Cardiac muscle cell (in vitro differentiated cells and primary cell): ENCODE data around the gene DUSP8. TPM values are rescaled to one million over a fixed set of nuclear protein-coding genes. Genes with fewer than 3 reads are reported as not detected.

Experiments used
- DNase-seq, 2 donors: peaks; one replicate each; pipeline versions ENCODE4 v3.0.0 to v3.0.0-alpha.2; 2010 to 2017; ENCODE audit warnings: low read depth in 1 of 2, low spot score in 1 of 2
- H3K27ac ChIP-seq: fragments of 200-600 bp; sonication (generic); 2 replicates; pipeline ENCODE4 v1.5.1; 2016
- H3K27me3 ChIP-seq: fragments of 200-600 bp; sonication (generic); 2 replicates; pipeline ENCODE4 v1.6.0; 2016; ENCODE audit warnings: control low read depth
- H3K36me3 ChIP-seq: fragments of 200-600 bp; sonication (generic); 2 replicates; pipeline ENCODE4 v1.5.1; 2016; ENCODE audit warnings: control low read depth
- H3K4me1 ChIP-seq: fragments of 200-600 bp; sonication (generic); 2 replicates; pipeline ENCODE4 v1.8.1; 2017; ENCODE audit warnings: low read depth, mild to moderate bottlenecking, mixed run types
- H3K4me3 ChIP-seq: fragments of 200-600 bp; sonication (generic); 2 replicates; pipeline ENCODE4 v1.5.1; 2016; ENCODE audit warnings: mild to moderate bottlenecking
- H3K9me3 ChIP-seq: fragments of 200-600 bp; sonication (generic); 2 replicates; pipeline ENCODE4 v1.5.1; 2017; ENCODE audit warnings: low read depth, mild to moderate bottlenecking, control low read depth
- polyA plus RNA-seq: library from polyadenylated mRNA; unstranded; fragments of >200 nt; fragmentation: Nextera tagmentation; extraction: Ambion mirVana; gene quantifications from 2 replicates; pipeline ENCODE4 v1.2.1, GENCODE V29; 2016
- total RNA-seq: library from RNA; depleted of rRNA; stranded (reverse); fragments of >200 nt; gene quantifications from 2 replicates; pipeline ENCODE4 v1.2.3, GENCODE V29; 2016
- TF ChIP-seq, protein P1 (sequence below): IDR thresholded peaks from 2 replicates; pipeline ENCODE4 v1.5.1; 2012; ENCODE audit warnings: low read depth, mild to moderate bottlenecking, low read length

DUSP8 gene
- total and polyA plus RNA-seq, 2 experiments from 2014 or later, result 0.51 to 0.59 TPM

DNA sequence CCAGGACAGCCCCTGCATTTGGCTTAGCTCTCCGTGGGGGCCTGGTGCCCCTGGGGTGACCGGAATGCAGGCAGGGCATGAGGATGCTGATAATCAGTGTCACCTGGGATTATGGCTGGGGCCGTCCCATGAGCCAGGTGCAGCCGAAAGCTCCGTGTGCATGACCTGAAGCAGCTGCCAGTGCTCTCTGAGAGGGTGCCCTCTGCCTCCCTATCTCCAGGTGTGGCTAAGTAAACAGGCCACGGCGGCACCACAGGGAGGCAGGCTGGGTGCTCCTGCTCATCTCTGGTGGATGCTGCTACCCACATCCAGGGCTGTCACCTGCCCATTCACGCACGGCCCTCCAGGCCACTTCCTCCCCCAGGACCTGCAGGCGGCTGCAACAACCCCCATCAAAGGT, 29.8 kb downstream of the DUSP8 start:
- no peak for DNase-seq
- H3K27ac ChIP-seq, result no peak overlapping the region
- H3K9me3 ChIP-seq, result no peaks in the 10 kb centered on the region
- H3K27me3 ChIP-seq, result peaks cover 83% of the 10 kb centered on the region
- peaks cover 1% of the 10 kb centered on the region for H3K4me1 ChIP-seq
- H3K36me3 ChIP-seq, result no peaks in the 10 kb centered on the region
- H3K4me3 ChIP-seq, result no peak overlapping the region
- TF ChIP-seq, protein P1, sequence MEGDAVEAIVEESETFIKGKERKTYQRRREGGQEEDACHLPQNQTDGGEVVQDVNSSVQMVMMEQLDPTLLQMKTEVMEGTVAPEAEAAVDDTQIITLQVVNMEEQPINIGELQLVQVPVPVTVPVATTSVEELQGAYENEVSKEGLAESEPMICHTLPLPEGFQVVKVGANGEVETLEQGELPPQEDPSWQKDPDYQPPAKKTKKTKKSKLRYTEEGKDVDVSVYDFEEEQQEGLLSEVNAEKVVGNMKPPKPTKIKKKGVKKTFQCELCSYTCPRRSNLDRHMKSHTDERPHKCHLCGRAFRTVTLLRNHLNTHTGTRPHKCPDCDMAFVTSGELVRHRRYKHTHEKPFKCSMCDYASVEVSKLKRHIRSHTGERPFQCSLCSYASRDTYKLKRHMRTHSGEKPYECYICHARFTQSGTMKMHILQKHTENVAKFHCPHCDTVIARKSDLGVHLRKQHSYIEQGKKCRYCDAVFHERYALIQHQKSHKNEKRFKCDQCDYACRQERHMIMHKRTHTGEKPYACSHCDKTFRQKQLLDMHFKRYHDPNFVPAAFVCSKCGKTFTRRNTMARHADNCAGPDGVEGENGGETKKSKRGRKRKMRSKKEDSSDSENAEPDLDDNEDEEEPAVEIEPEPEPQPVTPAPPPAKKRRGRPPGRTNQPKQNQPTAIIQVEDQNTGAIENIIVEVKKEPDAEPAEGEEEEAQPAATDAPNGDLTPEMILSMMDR, result no peak

DNA sequence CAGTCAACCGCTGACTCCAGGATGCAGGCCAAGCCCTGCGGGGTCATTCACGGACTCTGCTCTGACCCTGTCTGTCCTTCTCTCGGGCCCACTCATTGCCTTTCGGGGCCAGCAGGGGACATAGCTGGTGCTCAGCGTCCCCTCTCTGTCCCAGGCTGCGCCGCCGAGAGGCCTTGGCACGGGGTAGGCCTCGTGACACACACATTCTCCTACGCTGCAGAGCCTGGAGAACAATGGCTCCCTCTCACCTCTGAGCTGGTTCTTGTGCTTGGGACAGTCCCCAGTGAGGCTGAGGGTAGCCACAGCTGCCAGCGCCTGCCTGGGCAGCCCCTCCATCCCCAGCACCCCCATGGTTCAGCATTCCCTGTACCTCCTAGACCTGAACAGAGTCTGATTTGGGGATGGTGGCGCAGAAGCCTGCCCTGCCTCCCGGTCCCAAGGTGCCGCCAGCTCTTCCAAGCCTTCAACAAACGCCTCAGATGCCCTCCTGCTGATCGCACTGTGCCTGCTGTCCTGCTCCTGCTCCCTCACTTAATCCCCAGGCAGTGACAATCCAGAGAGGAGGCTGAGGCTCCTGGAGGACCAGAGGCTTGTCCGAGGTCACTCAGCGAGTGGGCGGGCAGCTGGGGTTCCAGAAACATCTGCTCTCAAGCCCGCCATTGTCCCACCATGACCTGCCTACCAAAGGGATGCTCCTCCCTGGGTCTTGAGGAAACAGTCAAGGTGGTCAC, 30.4 kb downstream of the DUSP8 start:
- no peaks in the 10 kb centered on the region for H3K36me3 ChIP-seq
- TF ChIP-seq, protein P1, result no peak
- no peaks in the 10 kb centered on the region for H3K9me3 ChIP-seq
- peaks cover 77% of the 10 kb centered on the region for H3K27me3 ChIP-seq
- H3K4me3 ChIP-seq, result no peak overlapping the region
- H3K27ac ChIP-seq, result no peak overlapping the region
- peaks cover 3% of the 10 kb centered on the region for H3K4me1 ChIP-seq
- DNase-seq, result no peak

DNA sequence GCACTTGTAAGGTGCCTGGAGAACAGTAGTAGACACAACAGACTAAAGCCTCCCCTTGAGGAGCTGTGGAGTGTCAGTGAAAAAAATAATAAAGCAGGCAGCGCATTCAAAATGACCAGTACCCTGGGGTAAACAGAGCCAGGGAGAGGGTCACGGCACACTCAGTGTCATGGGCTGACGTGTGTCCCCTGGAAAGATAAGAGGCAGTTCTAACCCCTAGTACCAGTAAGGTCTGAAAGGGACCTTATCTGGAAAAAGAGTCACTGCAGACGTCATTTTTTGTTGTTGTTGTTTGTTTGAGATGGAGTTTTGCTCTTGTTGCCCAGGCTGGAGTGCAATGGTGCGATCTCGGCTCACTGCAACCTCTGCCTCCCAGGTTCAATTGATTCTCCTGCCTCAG, 32.0 kb downstream of the DUSP8 start:
- Histone ChIP-seq H3K27ac (no peak overlapping the region), H3K36me3 (no peaks in the 10 kb centered on the region)
- TF ChIP-seq, protein P1, result no peak

DNA sequence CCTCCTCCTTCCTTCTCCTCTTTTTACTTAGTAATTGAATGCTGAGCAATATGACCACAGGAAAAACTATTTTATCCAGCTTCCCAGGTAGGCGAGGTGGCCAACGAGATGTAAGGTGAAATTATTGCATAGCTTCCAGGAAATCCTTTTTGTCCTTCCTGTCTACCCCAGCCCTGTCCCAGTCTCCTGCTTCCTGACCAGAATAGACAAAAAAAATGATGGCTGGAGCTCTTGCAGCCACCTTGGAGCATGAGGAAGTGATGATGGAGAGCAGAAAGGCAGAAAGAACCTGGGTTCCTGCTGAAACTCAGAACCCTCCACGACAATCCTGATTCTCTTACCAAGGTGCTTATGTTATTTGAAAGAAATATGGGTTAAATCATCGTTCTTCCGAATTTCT, 33.9 kb downstream of the DUSP8 start:
- Histone ChIP-seq H3K27ac (no peak overlapping the region), H3K27me3 (peaks cover 42% of the 10 kb centered on the region), H3K9me3 (no peaks in the 10 kb centered on the region), H3K4me1 (peaks cover 20% of the 10 kb centered on the region), H3K4me3 (no peak overlapping the region), H3K36me3 (no peaks in the 10 kb centered on the region)
- TF ChIP-seq, protein P1, result no peak
- no peak for DNase-seq

More for the DNA sequence above, 32.0 kb downstream of the DUSP8 start:
- Histone ChIP-seq H3K4me3 (no peak overlapping the region), H3K27me3 (peaks cover 61% of the 10 kb centered on the region), H3K4me1 (peaks cover 19% of the 10 kb centered on the region), H3K9me3 (no peaks in the 10 kb centered on the region)
- DNase-seq, result no peak

DNA sequence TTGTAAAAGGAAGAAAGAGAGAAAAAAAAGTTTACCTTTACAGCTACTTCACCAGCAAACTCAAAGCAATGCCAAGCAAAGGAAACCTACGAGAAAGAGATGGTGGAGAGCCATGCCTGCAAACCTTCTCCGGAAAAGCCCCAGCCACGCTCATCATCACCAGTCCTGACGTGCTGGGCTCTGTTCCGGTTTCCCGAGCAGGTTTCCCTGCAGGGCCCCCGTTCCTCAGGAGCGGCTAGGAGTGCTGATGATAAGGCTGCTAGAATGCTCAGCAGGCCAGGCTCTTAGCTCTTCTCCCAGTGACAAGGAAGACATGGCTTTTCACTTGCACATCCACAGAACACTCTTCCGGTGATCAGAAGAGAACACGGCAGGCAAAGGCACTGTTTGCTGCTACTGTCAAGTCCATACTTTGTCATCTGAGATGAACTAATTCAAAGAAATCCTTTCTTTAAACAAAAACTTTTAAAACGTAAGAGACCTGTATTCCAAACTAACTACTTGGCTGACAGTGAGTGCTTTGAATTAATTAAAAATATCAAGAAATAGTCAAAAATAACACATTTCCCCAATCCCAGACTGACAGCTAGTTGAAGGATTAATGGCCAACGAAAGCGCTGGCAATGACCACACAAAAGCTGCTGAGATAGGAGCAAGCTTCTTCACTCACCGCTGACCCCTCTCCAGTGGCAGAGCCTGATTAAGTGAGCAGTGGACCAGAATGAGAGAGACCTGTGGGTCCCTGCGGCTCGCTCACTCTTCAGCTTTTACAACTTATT, 35.8 kb downstream of the DUSP8 start:
- Histone ChIP-seq H3K4me3 (no peak overlapping the region), H3K4me1 (peaks cover 20% of the 10 kb centered on the region), H3K36me3 (no peaks in the 10 kb centered on the region), H3K27ac (peak overlapping the region; percentile 91), H3K9me3 (no peaks in the 10 kb centered on the region), H3K27me3 (peaks cover 35% of the 10 kb centered on the region)
- TF ChIP-seq, protein P1, result no peak
- peak in 1 of 2 donors; percentile 84 for DNase-seq
